ENCODE results near the gene METTL24. TPM values are rescaled to one million over a fixed set of nuclear protein-coding genes. Genes with fewer than 3 reads are reported as not detected.

Gene METTL24
- total and polyA plus RNA-seq, 2 of the 8 experiments (the other 6 are each of a cell fraction or from before 2014, with no cell fraction given) = 0.30 to 0.39 TPM

- no peak overlapping the region for H2BK5ac ChIP-seq (ENCODE audit: low read depth, low read length)
- FAIRE-seq = no peak
- H3K4me1 ChIP-seq (replicated peaks in 1 of 4; ENCODE audit: control insufficient read depth in 3 of 4, insufficient read depth in 4 of 4, low read length in 3 of 4) = peaks cover 6 to 18% (median 15%) of the 10 kb centered on the region in 4 experiments
- no peaks in the 10 kb centered on the region for H3K36me3 ChIP-seq (ENCODE audit: control insufficient read depth in 2 of 4, insufficient read depth in 4 of 4, low read length in 3 of 4)
- peaks cover 4% of the 10 kb centered on the region for H3K23me2 ChIP-seq (ENCODE audit: low read depth, low read length)
- no peak overlapping the region for H2BK120ac ChIP-seq (replicated peaks; ENCODE audit: low read depth, low read length)
- DNase-seq (ENCODE audit: low read depth in 1 of 2, low spot score in 2 of 2) = no peak
- H3K18ac ChIP-seq (ENCODE audit: extremely low read depth, low read length) = no peak overlapping the region
- H2AFZ ChIP-seq (ENCODE audit: low read length) = no peak overlapping the region
- H3K4me3 ChIP-seq (ENCODE audit: extremely low read depth in 1 of 4, insufficient read depth in 2 of 4, low read depth in 3 of 4, low read length in 4 of 4) = no peak overlapping the region
- no peak overlapping the region for H3K23ac ChIP-seq (ENCODE audit: insufficient read length)
- no peak overlapping the region for H2AK5ac ChIP-seq (ENCODE audit: low read depth, low read length)
- H3K4ac ChIP-seq (replicated peaks; ENCODE audit: insufficient read length, low read depth, low read length) = no peak overlapping the region
- H2BK20ac ChIP-seq (ENCODE audit: low read length) = no peak overlapping the region
- POLR2A ChIA-PET (ENCODE audit: partially characterized antibody) = no interaction called here
- no peaks in the 10 kb centered on the region for H3K79me2 ChIP-seq (ENCODE audit: control insufficient read depth in 1 of 2, insufficient read depth in 2 of 2, low read length in 2 of 2)
- peaks cover 8 to 24% (median 18%) of the 10 kb centered on the region in 4 experiments for H3K27me3 ChIP-seq (replicated peaks in 1 of 4; ENCODE audit: control insufficient read depth in 3 of 4, extremely low read depth in 1 of 4, insufficient read depth in 3 of 4, low read length in 3 of 4)
- CTCF ChIA-PET (ENCODE audit: partially characterized antibody) = no interaction called here
- no peaks in the 10 kb centered on the region for H3K9me3 ChIP-seq (ENCODE audit: insufficient read depth in 2 of 2, low read depth in 1 of 2, low read length in 1 of 2)
- TF ChIP-seq EGR1 (IDR thresholded peaks at IDR 0.05; ENCODE audit: borderline replicate concordance, low read depth, low read length) = no peak
- TF ChIP-seq ATF2 (IDR thresholded peaks at IDR 0.05; ENCODE audit: low read length) = no peak
- no peak for TF ChIP-seq ASH2L (IDR thresholded peaks at IDR 0.05; ENCODE audit: low read length)
- no peak for TF ChIP-seq CREB1 (IDR thresholded peaks at IDR 0.05)
- no peak for TF ChIP-seq BRCA1 (IDR thresholded peaks at IDR 0.05; ENCODE audit: low read depth, low read length)
- TF ChIP-seq CBX5 (IDR thresholded peaks at IDR 0.05; ENCODE audit: low read depth, low read length) = no peak
- TF ChIP-seq SP1 (IDR thresholded peaks at IDR 0.05; ENCODE audit: low read depth, low read length) = no peak
- no peak for TF ChIP-seq EP300 (IDR thresholded peaks at IDR 0.05; ENCODE audit: borderline replicate concordance in 1 of 2, low read depth in 2 of 2, low read length in 2 of 2)
- no peak overlapping the region for H2BK15ac ChIP-seq (ENCODE audit: low read length)
- no peak overlapping the region for H4K8ac ChIP-seq (ENCODE audit: extremely low read depth, insufficient read depth, low read length)
- WGBS, 2 experiments (ENCODE audit: extremely low coverage in 1 of 2, insufficient coverage in 1 of 2, insufficient read length in 1 of 2, insufficient replicate concordance in 2 of 2, low coverage in 1 of 2, low lambda C conversion rate in 2 of 2, missing lambda C conversion rate in 1 of 2) = 91% methylated on average over 3 of the region's 3 CpGs; no CpG with 5 or more reads in 1 of the 2 experiments
- no peaks in the 10 kb centered on the region for H4K20me1 ChIP-seq (replicated peaks in 1 of 2; ENCODE audit: control insufficient read depth in 1 of 2, insufficient read depth in 2 of 2, low read length in 2 of 2)
- H3K27ac ChIP-seq (ENCODE audit: low read depth, low read length) = no peak overlapping the region
- H3K4me2 ChIP-seq (ENCODE audit: insufficient read depth in 1 of 2, low read depth in 2 of 2, low read length in 2 of 2) = no peak overlapping the region
- no peaks in the 10 kb centered on the region for H3K79me1 ChIP-seq (ENCODE audit: low read depth, low read length)
- H4K5ac ChIP-seq (ENCODE audit: insufficient read length, low read depth, low read length) = no peak overlapping the region
- no peak overlapping the region for H2BK12ac ChIP-seq (ENCODE audit: low read depth, low read length)
- no peak overlapping the region for H3K56ac ChIP-seq (replicated peaks; ENCODE audit: insufficient read length, low read depth, low read length)
- H3K14ac ChIP-seq (ENCODE audit: insufficient read length) = no peak overlapping the region
- no peak overlapping the region for H3K9ac ChIP-seq (replicated peaks in 1 of 4; ENCODE audit: extremely low read depth in 1 of 4, low read depth in 3 of 4, low read length in 3 of 4)
- no peak overlapping the region for H4K91ac ChIP-seq (replicated peaks; ENCODE audit: insufficient read length, low read length)
These were observed 2.5 kb upstream of the METTL24 start for GRCh38 chr6:110360676-110361075.
